HG03439 (cell line): ENCODE measurements around the gene SYT7.
"Not testable (repeated sequence)": the region's sequence is repeated elsewhere in the genome, so short reads cannot be mapped to it uniquely, and the experiment has no call there.

Experiments
- ATAC-seq: cut with Tn5 transposase; IDR thresholded peaks from one replicate; pipeline ENCODE4 v1.9.1; 2021; ENCODE audit warnings: mild to moderate bottlenecking, moderate library complexity; ENCODE audit not compliant: unreplicated experiment

Gene SYT7, protein sequence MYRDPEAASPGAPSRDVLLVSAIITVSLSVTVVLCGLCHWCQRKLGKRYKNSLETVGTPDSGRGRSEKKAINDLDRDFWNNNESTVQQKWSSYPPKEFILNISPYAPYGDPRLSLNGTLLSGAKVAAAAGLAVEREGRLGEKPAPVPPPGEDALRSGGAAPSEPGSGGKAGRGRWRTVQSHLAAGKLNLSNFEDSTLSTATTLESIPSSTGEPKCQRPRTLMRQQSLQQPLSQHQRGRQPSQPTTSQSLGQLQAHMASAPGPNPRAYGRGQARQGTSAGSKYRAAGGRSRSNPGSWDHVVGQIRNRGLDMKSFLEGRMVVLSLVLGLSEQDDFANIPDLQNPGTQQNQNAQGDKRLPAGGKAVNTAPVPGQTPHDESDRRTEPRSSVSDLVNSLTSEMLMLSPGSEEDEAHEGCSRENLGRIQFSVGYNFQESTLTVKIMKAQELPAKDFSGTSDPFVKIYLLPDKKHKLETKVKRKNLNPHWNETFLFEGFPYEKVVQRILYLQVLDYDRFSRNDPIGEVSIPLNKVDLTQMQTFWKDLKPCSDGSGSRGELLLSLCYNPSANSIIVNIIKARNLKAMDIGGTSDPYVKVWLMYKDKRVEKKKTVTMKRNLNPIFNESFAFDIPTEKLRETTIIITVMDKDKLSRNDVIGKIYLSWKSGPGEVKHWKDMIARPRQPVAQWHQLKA

GRCh38 chr11:61581030-61581928 is at the start of gene SYT7:
SYT7 (minus strand) TSS chr11:61581076; CDS start chr11:61580820, 256 bp downstream.
- peak; percentile 87 for ATAC-seq

DNA sequence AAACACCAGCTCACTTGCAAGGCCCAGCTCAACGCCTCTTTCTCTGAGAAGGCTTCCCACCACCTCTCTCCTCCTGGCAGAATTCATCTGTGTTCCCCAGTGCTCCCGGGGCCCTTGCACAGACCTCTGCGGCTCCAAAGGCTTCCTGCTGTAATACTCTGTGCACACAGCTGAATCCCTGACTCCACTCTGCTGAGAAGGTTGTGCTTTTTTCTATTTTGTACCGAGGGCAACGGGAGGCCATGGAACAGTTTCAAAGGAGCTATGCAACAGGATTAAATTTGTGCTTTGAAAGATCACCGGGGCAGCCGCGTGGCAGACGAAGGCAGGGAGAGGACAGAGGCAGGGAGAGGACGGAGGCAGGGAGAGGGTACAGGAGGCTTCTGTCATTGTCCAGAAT is 49.2 kb upstream of the SYT7 start:
- ATAC-seq = no peak

GRCh38 chr11:61629082-61629833 is 48.4 kb upstream of the SYT7 start:
- ATAC-seq = no peak

GRCh38 chr11:61628662-61628970 is 47.7 kb upstream of the SYT7 start:
- ATAC-seq = no peak

DNA sequence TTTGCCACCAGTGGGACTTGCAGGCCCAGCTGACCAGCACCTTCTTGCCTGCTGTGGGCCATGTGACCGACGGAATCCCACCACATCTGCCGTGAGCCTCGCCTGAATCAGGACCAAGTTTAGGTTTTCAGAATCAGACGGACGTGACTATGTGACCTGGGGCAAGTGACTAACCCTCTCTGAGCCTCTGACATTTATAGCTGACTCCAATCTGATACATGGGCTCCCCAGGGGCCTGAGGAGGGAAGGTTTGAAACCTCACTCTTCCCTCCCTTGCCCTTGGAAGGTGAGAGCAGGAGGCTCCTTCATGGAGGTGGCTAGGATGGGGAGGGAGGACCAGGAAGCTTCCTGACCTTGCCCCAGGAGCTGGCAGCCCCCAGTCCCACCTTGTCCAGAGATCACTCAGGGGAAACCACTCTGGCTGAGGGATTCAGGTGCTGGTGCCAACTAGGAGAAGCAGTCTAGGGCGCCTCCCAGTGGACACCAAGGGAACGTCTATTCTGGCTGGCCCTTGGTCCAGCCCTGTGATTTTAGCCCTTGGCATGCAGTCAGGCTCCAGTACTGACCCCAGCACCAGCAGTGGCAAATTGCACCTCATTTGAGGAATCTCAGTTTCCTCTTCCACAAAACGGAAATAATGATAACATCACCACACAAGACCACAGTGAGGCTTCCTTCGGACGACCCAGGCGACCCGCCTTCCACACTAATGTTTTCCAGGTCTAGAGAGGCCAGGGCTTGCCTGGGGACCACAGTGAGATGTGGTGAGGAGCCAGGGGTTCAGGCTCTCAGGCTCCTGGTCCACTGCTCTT is 47.2 kb upstream of the SYT7 start:
- no peak for ATAC-seq

GRCh38 chr11:61626580-61627380 is 45.9 kb upstream of the SYT7 start:
- no peak for ATAC-seq

DNA sequence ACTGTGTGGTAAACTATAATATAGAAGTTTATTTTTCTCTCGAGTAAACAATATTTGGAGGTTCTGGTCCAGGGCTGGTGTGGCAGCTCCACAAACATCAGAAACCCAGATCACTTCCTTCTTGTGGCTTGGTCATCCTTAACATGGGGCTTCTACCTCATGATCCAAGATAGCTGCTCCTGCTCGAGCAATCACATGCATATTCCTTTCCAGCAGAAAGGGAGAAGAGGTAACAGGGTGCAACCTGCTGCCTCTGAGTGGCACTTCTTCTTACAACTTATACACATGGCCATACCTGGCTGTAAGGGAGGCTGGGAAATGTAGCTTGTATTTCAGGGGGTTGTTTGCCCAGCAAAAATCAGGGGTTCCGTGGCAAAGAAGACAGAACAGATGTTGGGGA is 44.6 kb upstream of the SYT7 start:
- ATAC-seq = no peak

DNA sequence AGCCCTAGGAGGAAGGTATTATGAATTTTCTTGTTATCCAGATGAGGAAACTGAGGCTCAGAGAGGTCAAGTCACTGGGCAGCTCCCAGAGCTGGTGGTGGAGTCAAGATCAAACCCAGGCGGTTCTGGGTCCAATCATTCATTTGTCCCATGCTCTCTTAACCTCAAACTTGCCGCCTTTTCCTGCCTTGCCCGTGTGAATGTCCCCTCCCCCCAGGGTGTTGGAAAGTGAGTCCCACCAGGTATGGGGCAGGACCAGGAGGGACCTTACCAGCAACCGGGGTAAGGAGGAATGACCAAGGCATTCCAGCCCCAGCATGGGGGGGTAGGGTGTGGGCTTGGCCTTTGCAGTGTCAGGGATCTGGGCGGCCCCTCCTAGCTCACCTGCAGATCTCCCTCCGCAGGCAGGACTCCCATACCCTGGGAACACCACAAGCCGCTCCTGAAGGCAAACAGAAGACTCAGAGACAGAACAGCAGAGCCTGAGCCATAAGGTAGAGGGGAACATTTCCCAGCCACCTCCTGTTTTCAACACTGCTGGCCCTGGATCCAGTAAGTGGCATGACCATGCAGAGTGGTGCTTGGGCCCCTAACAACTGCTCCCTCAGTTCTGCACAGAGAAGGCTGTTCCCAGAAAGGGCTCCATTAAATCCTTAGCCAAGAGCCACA is 41.2 kb upstream of the SYT7 start:
- no peak for ATAC-seq

- no peak for ATAC-seq
These were observed 38.8 kb upstream of the SYT7 start for GRCh38 chr11:61619471-61620226.

GRCh38 chr11:61618978-61619377 is 38.1 kb upstream of the SYT7 start:
- ATAC-seq = no peak

GRCh38 chr11:61617515-61617914 is 36.6 kb upstream of the SYT7 start:
- ATAC-seq = no peak

DNA sequence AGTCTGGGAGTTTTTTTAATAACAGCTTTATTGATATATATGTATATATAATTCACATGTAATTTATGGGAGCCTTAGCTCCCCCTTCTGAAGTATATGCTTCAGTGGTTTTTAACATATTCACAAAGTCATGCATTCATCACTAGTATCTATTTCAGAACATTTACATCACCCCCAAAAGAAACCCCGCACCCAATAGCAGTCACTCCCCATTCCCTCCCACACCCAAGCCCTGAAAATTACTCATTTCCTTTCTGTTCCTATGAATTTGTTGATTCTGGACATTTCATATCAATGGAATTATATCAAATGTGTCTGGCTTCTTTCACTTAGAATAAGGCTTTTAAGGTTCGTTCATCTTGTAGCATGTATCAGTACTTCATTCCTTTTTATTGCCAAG is 35.6 kb upstream of the SYT7 start:
- ATAC-seq = no peak

- not testable (repeated sequence) for ATAC-seq
These were observed 33.9 kb upstream of the SYT7 start for GRCh38 chr11:61614782-61615181.

DNA sequence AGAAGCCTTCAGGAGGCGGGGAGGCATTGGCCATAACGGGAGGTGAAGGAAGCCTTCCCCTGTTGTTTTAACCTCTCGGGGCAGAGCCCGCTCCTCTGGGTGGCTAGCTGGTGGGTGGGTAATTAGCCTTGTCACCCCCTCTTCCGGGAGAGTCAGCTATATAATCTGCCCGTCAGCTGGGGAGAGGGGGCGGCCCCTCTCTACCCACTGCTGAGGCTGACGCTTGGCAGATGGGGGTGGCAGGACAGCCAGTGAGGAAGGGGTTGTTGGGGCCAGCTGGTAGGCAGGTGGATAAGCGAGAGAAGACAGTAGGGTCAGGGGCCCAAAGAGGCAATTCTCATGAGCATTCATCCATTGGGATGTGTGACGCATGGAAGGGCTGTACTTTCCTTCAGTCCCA is 33.0 kb upstream of the SYT7 start:
- ATAC-seq = no peak

DNA sequence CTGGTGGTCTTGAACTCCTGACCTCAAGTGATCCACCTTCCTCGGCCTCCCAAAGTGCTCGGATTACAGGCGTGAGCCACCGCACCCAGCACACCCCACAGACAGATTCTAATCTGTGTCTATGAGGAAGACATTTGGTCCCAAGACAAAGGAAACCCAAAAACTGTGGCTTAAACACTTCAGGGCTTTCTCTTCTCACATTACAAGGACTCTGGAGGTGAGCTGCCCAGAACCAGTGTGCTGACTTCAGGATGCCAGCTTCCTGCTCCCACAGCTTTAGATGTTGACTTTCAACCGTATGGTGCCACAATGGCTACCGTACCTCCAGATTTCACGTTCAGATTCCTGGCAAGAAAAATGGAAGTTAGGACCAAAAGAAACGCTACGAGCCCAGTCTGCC is 32.2 kb upstream of the SYT7 start:
- ATAC-seq = no peak

DNA sequence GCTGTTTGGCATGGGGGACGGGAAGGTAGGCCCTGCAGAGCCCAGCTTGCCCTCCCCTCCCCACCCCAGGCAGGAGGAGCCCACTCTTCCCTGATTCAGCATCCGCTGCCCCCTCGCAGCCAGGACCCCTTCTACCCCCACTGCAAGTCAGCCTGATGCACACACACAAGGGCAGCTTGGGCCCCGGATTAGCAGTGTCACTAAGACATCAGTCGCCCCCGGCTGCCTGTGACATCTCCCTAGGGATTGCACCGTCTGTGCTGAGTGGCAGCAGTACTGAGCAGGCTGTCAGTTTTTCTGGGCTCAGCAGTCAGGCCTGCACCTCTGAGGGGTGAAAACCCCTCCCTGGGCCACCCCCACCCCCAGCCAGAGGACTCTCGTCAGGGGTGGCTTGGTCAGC is 30.4 kb upstream of the SYT7 start:
- no peak for ATAC-seq

- ATAC-seq = no peak
These were observed 30.0 kb upstream of the SYT7 start for GRCh38 chr11:61610905-61611304.

DNA sequence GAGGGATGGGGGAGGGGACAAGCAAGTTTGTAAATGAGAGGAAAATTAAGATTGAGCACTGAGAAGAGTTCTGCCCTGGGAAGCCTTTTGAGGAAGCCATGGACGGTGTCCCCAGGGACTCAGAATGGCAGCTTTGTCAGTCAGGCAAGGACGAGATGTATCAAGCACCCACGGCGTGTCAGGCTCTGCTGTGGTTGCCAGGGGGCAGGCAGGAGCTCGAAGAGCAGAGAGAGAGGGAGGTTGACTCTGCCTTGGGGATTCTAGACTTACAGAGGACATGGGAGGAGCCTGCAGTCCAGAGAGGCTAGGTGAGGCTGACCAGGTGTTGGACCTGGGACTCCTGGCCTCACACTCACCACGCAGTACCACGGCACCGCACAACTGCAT is 29.1 kb upstream of the SYT7 start:
- no peak for ATAC-seq
